Fibroblast of the conjunctiva (primary cell): ENCODE results near the gene FAM168A.
A peak's percentile ranks its signal among the peaks of the same experiment; 100 is the strongest.

ENCODE experiments used
- DNase-seq: peaks from one replicate; pipeline ENCODE4 v3.0.0-alpha.2; 2010; ENCODE audit warnings: low read depth

FAM168A gene

GRCh38 chr11:73388265-73389133 lies 209.4 kb downstream of the FAM168A start:
- no peak for DNase-seq

GRCh38 chr11:73387594-73388264 lies 210.2 kb downstream of the FAM168A start:
- DNase-seq: no peak

DNA sequence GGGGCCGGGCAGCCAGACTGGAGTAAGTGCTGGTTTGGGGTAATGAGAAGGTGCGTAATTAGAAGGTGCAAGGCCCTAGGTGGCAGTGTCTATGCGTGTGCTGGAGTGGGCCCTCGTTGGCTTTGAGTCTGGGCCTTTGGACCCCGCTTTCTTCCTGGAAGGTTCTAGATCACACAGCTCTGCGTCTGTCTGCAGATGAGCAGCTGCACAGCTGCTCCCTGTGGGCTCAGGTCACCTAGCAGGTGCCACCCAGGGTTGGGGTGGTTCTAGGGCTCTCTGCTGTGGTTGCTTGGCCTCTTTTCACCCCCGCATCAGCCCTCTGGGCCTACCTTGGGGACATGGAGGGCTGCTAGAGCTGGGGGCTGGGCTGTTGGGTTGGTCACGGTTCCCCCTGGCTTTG lies 211.4 kb downstream of the FAM168A start:
- no peak for DNase-seq

GRCh38 chr11:73386016-73386415 lies 211.9 kb downstream of the FAM168A start:
- DNase-seq: no peak

DNA sequence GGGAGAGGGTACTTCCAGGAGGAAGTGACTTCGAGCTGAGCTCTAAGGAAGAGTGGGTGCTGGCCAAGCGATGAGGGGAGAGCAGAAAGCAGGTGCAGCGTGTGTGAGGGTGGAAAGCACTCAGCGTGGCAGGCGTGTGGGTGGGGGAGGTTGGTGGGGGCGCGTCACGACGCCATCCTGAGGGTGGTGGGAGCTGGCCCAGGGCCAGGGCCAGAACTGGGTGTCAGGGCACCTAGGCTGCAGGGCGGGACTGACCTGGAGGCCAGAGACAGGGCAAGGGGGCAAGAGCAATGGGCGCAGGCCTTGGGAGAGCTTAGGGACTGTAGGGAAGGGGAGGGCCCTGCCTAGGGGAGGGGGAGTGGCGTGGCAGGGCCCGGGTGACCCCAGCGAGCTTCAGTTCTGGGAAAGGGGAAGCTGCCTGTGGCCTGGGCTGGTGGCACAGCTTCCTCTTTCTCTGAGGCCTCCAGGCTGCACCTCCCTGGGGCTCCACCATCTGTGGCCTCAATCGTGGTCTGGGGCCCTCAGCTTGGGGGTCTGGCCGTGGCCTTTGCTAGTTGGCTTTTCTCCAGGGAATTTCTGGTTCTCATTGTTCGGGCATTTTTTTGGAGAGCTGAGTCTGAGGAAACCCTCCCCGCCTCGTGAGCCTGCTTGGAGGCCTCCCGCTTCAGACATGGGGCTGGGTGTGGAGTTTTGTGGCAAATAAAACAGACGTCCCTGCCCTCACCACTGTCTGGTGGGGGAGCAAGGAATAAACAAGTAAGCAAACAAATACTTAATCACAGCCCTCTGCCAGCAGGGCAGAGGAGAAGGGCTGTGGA lies 212.8 kb downstream of the FAM168A start:
- no peak for DNase-seq

- no peak for DNase-seq
Observed at GRCh38 chr11:73384531-73384871, 213.4 kb downstream of the FAM168A start.

DNA sequence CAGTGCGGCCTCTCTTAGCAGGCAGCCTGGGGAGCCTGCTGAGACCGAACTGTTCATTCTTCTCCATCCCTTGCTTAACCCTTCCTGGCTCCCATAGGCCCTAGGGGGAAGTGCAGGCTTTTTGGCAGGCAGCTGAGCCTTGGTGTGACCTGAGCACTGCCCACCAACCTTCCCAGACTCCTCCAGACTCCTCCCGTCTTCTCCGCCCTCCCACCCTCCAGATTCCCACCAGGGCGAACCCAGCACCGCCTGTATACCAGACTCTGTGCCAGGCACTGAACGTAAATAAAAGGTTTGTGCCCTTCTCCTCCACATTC lies 213.8 kb downstream of the FAM168A start:
- no peak for DNase-seq

DNA sequence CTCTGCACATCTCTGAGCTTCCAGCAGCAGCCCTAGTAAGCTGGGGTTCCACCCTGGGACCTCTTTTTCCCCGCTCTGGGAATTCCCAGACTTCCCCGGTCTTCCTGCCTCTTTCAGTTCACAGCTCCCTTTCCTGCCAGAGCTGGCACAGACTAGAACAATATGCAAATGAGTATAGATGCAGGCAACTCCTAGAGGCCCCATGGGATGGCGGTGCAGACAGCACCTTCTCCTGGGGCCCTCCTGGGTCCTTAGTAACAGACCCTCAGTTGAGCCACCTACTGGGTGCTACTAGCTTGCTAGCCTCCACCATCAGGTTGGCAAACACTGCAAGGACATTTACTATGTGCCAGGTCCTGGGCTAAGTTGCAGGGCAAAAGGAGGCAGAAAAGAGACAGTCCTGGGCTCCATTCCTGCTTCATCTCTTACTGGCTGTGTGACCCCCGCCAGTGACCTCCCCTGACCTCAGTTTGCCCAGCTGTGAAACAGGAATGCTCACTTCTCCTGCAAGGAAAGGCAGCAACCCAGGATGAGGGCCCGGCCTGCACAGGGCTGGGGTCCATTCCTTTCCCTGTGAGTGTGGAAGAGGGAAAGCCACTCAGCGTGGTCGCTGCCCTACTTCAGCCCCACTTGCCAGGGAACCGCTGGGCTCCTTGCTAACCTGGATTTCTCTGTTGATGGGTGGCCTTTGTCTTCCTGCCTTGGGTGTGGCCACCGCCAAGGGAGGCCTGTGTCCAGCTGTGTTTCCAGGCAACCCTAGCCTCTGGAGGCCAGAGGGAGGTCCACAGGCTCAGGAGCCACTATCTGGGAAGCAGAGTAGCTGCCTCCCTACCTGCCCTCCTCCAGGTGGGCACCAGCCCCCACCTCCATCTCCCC lies 214.4 kb downstream of the FAM168A start:
- no peak for DNase-seq

- no peak for DNase-seq
Observed at GRCh38 chr11:73382747-73383146, 215.2 kb downstream of the FAM168A start.

DNA sequence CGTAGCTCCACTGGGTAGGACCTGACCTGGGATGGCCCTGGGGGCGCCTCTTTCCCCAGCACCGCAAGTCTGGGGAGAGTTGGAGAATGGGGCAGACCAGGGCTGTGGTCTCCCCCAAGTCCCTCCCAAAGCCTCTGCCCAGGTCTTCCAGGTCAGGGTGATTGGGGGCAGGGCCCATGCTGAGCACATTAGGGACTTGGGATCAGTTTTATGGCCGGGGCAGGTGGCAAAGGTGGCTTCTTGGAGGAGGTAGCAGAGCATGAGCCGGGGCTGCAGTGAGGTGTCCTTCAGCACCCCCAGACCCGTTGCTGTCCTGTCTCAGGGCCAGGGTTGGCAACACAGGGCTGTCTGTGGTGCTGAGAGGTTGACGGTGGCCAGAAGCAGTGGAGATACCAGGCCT lies 215.7 kb downstream of the FAM168A start:
- no peak for DNase-seq

DNA sequence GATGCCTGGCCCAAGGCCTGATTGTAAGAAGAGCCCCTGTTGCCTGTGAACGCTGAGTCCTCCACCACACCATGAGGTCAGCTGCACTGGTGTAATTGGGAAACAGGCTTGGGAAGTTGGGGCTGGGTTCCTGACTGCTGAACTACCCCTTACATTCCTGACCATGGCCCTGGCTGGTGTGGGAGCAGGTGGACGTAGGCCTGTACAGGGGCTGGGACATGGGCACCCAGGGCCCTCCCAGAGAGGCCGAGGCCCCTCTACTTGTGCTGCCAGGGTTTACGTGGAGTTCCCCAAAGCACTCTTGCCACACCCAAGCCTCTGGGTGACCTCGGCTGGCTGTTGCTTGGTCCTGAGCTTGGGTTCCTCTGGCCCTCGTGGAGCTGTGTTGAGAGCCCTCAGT lies 216.3 kb downstream of the FAM168A start:
- no peak for DNase-seq

DNA sequence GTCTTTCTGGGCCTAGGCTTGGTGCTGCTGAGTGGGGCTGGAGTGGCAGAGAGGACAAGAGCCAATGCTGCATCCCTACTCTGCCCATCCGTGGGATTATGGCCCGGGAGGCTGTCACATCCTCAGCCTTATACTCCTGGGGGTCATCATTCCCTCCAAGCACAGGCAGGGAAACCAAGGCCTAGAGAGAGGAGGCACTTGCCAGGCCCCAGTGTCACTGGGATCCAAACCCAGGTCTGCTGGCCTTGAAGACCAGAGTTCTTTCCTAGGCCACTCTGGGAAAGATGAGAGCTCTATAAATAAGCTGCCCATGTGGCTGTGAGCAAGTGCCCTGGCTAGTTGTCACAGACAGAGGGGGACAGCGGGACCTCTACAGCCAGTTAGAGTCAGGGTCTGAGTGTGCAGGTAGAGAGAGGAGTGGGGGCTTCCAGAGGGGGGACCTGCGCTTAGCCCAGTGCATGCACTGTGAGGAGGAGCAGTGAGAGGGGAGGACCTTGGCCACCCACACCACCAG lies 217.0 kb downstream of the FAM168A start:
- DNase-seq: no peak

DNA sequence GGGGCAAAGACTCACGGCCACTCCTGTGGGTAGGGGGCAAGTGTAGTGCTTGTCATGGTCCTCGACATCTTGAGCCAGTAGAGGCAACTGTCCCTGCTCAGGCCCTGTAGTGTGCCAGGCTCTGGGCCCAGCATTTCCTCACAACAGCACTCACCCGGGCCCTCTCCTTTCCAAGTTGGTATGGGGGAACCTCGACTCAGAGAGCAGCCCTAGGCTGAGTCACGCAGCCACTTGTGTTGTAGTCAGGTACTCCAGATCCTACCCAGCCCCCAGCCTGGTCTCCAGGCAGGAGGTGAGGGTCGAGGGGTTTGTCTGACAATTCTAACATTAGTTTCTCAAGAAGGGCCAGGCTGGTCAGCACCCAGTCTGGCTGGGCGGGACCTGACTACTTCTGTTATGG lies 217.6 kb downstream of the FAM168A start:
- DNase-seq: no peak

DNA sequence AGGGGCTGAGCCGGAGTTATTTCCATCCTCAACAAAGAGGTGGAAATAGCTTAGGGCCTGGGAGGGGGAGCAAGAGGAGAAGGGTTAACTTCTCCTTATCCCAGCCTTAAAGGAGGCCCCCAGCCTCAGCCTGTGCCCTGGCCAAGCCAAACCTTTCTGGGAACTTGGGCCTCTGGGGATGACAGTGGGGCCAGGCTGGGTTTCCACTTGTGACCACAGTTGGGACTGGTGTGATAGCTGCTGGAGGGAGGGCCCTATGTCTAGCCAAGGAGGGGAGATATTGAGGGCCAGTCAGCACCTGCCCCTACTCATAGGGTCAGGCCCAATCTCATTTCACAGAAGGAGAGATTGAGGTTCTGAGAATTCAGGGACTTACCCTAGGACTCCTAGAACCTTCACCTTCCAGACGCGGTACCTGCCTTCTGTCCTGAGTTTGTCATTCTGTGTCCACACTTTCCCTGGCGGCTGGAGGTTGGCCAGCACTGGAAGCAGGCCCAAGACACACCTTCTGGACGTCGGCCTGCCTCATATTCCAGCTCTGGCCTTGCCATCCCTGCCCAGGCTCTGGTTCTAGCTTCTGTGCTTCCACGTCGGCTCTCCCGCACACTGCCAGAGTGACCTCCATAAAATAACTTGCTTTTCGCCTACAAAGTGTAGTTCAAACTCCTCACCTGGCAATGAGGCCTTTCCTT lies 218.6 kb downstream of the FAM168A start:
- DNase-seq: no peak

- peak; percentile 24 for DNase-seq
Observed at GRCh38 chr11:73376803-73377629, 220.9 kb downstream of the FAM168A start.

GRCh38 chr11:73376160-73376802 lies 221.6 kb downstream of the FAM168A start, which contains the start of gene RELT:
Gene RELT (plus strand): TSS chr11:73376399. CDS start chr11:73389137, 12,738 bp downstream.
- DNase-seq: peak; percentile 82

DNA sequence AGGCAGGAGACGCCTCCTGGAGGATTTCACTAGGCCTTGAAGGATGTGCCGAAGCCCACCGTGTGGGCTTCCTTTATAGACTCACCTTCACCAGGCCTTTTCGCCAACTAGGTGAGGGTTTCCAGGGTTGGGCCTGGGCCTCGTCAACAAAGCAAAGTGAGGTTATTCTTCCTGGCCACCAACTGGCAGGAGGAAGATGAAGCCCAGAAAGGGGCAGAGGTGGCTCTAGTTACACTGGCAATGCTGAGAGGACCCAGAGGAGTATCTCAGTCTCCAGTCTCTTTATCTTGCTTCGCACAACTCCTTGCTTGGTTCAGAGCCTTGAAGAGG lies 222.1 kb downstream of the FAM168A start:
- no peak for DNase-seq

DNA sequence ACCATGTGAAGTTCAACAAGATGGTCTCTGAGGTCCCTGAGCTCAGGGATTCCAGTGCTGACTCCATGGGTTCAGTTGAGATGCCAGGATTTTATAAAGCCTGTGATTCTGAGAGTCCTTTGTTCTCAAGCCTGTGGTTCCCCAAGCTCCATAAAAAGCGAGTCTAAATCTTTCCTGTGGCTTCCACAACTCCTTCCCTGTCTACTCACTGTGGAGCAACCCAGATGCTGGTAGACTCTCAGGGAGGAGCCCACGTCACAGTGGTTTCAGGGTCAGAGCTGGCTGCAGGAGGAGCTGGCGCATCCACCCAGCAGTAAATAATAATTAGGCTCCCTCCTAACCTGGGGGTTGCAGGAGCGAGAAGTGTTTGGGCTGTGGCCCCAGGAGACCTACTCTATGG lies 223.8 kb downstream of the FAM168A start:
- DNase-seq: no peak

DNA sequence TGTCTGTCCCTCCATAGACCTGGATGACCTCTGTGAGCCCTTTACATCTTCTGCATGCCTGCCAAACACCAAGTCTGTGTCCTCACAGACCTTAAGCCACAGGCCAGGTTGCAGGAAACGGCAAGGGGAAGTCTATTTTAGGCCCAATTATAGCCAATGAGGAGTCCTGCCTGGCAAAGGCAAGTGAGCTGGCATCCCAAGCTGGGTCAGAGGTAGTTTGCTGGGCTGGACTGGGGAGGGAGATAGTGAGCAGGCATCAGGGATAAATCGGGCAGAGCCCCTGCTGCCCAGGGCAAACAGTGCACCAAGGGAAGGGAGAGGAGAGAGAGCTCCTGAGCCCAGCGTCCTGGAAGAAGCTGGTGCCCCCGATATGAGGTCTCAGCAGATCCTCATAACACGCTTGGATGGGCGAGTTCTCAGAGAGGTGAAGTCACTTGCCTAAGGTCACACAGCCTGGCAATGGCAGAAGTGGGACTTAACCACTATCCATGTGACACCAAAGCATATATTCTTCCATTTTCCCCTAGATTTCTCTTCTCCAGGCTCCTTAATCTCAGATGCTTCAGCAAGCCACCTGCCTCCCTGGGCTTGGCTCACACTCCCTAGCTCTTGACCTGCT lies 225.4 kb downstream of the FAM168A start:
- DNase-seq: no peak
